Muscle layer of duodenum (tissue), 2 donors: ENCODE results near the gene GNG12.
"Not testable (repeated sequence)": the region's sequence is repeated elsewhere in the genome, so short reads cannot be mapped to it uniquely, and the experiment has no call there.

ENCODE experiments used
- H3K27ac ChIP-seq: one replicate; pipeline ENCODE4 v1.7.0; 2013; ENCODE audit warnings: mild to moderate bottlenecking, low read length
- H3K27me3 ChIP-seq: one replicate; pipeline ENCODE4 v1.7.0; 2013; ENCODE audit warnings: low read depth, mild to moderate bottlenecking, control low read depth, low read length
- H3K36me3 ChIP-seq, 2 donors: one replicate each; pipeline ENCODE4 v1.7.0; 2013; ENCODE audit warnings: low read length in 2 of 2, control low read depth in 1 of 2, mild to moderate bottlenecking in 1 of 2; ENCODE audit not compliant: insufficient read depth in 2 of 2, control insufficient read depth in 1 of 2
- H3K4me1 ChIP-seq, 2 donors: one replicate each; pipeline ENCODE4 v1.7.0; 2013; ENCODE audit warnings: low read length in 2 of 2, mild to moderate bottlenecking in 2 of 2, control low read depth in 1 of 2, moderate library complexity in 1 of 2; ENCODE audit not compliant: insufficient read depth in 2 of 2, control insufficient read depth in 1 of 2
- H3K4me3 ChIP-seq, 2 donors: one replicate each; pipeline ENCODE4 v1.7.0; 2013; ENCODE audit warnings: low read length in 2 of 2, low read depth in 1 of 2, mild to moderate bottlenecking in 1 of 2
- H3K9me3 ChIP-seq, 2 donors: one replicate each; pipeline ENCODE4 v1.7.0; 2013; ENCODE audit warnings: low read length in 2 of 2, control low read depth in 1 of 2, mild to moderate bottlenecking in 1 of 2; ENCODE audit not compliant: control insufficient read depth in 1 of 2
- donor health status: healthy.

Gene GNG12

DNA sequence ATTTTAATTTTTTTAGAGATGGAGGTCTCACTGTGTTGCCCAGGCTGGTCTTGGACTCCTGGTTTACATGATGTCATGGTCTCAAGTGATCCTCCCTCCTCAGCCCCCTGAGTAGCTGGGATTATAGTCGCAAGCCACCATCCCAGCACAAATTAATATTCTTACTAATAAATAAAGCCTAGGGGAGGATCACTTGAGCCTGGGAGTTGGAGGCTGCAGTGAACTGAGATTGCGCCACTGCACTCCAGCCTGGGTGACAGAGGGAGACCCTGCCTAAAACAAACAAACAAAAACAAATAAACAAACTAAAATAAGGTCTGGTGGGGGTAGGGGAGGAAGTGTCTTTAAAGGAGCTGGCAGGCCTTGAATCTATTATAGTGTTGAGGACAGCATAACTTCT lies 157.0 kb downstream of the GNG12 start:
- Histone ChIP-seq H3K4me1 (peaks cover 0 to 5% of the 10 kb centered on the region in 2 donors), H3K36me3 (no peaks in the 10 kb centered on the region), H3K4me3 (no peak overlapping the region), H3K27me3 (no peaks in the 10 kb centered on the region), H3K27ac (no peak overlapping the region), H3K9me3 (no peaks in the 10 kb centered on the region)

- Histone ChIP-seq H3K27ac (no peak overlapping the region), H3K4me3 (no peak overlapping the region), H3K4me1 (peaks cover 0 to 5% of the 10 kb centered on the region in 2 donors), H3K27me3 (no peaks in the 10 kb centered on the region), H3K36me3 (no peaks in the 10 kb centered on the region), H3K9me3 (no peaks in the 10 kb centered on the region)
Measured at GRCh38 chr1:67675800-67676199, 157.5 kb downstream of the GNG12 start.

GRCh38 chr1:67674260-67675011 lies 158.8 kb downstream of the GNG12 start:
- no peaks in the 10 kb centered on the region for H3K27me3 ChIP-seq
- H3K9me3 ChIP-seq = no peaks in the 10 kb centered on the region
- H3K36me3 ChIP-seq = no peaks in the 10 kb centered on the region
- no peak overlapping the region for H3K27ac ChIP-seq
- no peak overlapping the region for H3K4me3 ChIP-seq
- H3K4me1 ChIP-seq = peaks cover 0 to 5% of the 10 kb centered on the region in 2 donors

DNA sequence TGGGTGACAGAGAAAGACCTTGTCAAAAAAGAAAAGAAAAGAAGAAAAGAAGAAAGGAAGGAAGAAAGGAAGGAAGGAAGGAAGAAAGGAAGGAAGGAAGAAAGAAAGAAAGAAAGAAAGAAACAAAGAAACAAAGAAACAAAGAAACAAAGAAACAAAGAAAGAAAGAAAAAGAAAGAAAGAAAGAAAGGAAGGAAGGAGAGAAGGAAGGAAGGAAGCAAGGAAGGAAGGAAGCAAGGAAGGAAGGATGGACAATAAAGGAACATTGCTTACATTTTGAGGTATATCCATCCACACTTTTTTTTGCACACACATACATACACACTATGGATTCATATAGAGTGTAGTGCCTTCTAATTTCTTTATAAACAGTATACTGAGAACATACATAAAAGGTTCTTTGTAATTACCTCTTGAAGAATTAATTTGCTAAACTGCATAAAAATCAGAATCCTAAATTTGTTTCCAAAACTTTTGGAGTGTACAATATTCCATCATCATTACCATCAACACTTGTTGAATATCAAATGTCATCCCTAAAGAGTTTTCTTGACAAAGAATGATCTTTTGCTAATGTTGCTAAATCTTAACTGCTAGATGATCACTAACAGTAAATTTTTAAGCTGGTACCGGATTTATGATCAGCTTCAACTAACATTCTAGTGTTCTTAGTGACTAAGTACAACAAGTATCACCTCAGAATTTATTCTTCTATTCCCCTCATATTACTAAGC lies 159.6 kb downstream of the GNG12 start:
- Histone ChIP-seq H3K9me3 (no peaks in the 10 kb centered on the region), H3K27me3 (no peaks in the 10 kb centered on the region), H3K36me3 (no peaks in the 10 kb centered on the region), H3K4me3 (no peak overlapping the region), H3K4me1 (peaks cover 0 to 5% of the 10 kb centered on the region in 2 donors), H3K27ac (no peak overlapping the region)

DNA sequence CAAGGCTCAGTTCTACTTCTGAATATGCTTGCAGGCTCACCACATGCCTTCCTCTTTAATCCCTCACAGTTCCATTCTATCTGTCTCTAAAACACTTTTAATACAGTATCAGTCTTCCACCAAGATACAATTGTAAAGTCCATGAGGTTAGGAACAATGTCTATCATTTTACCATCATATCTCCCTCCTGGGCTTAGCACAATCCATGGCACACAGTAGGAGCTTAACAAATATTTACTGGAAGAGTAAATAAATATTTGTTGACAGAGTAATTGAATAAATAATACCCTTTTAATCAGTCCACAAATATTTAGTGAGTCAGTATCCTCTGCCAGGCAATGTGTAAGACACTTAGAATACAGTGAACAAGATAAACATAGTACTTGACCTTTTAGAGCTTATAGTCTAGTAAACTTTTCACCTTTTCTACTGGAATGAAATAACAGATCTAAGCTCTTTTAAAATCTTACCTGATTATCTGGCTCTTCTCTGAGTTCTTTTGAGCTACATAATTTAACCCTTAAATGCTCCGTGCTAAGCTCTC lies 160.9 kb downstream of the GNG12 start:
- Histone ChIP-seq H3K27me3 (no peaks in the 10 kb centered on the region), H3K9me3 (no peaks in the 10 kb centered on the region), H3K4me1 (peaks cover 0 to 5% of the 10 kb centered on the region in 2 donors), H3K4me3 (no peak overlapping the region), H3K27ac (no peak overlapping the region), H3K36me3 (no peaks in the 10 kb centered on the region)

DNA sequence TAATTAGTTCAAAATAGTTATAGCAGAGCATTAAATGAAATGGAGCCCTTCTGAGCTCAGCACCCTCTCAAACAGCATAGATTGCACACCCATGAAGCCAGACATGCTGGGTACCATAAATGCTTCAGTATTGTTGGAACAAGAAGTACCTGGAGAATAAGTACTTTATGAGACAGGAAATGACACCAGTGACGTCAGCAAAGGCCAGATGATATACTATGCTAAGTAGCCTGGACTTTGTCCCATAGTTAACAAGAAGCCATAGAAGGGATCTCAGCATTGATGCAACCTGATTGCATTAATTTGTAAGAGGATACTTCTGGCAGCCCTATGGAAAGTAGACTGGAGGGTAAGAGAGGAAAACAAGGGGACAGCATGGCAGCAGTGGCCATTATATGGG lies 164.6 kb downstream of the GNG12 start:
- Histone ChIP-seq H3K9me3 (no peaks in the 10 kb centered on the region), H3K27ac (no peak overlapping the region)

DNA sequence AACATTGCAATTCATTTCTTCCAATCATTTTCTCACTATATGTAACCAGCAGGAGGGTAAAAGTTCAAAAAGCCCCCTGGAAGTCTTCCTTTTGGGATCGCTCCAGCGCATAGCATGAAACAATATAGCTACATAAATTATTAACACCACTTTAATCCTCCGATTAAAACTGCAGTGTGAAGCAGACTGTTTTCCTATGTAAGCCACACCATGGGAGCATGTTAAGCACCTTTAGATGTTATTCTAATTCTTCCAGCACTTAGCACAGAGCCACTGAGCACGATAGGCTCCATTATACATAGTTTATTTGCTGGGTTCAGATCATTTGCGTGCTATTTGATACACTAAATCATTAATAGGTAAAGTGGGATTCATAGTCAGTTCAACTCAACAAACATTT lies 166.6 kb downstream of the GNG12 start:
- no peaks in the 10 kb centered on the region for H3K4me1 ChIP-seq
- H3K36me3 ChIP-seq = no peaks in the 10 kb centered on the region
- H3K4me3 ChIP-seq = no peak overlapping the region
- no peaks in the 10 kb centered on the region for H3K27me3 ChIP-seq
- no peaks in the 10 kb centered on the region for H3K9me3 ChIP-seq
- no peak overlapping the region for H3K27ac ChIP-seq

More for the DNA sequence above, 164.6 kb downstream of the GNG12 start:
- H3K4me1 ChIP-seq = no peaks in the 10 kb centered on the region
- no peak overlapping the region for H3K4me3 ChIP-seq
- H3K36me3 ChIP-seq = no peaks in the 10 kb centered on the region
- H3K27me3 ChIP-seq = no peaks in the 10 kb centered on the region

DNA sequence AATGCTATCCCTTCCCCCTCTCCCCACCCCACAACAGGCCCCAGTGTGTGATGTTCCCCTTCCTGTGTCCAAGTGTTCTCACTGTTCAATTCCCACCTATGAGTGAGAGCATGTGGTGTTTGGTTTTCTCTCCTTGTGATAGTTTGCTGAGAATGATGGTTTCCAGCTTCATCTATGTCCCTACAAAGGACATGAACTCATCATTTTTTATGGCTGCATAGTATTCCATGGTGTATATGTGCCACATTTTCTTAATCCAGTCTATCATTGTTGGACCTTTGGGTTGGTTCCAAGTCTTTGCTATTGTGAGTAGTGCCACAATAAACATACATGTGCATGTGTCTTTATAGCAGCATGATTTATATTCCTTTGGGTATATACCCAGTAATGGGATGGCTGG lies 168.0 kb downstream of the GNG12 start:
- not testable (repeated sequence) for H3K27ac ChIP-seq, H3K4me1 ChIP-seq, H3K4me3 ChIP-seq, H3K9me3 ChIP-seq, H3K36me3 ChIP-seq, H3K27me3 ChIP-seq

- Histone ChIP-seq H3K4me1 (no peaks in the 10 kb centered on the region), H3K36me3 (no peaks in the 10 kb centered on the region), H3K27me3 (no peaks in the 10 kb centered on the region), H3K27ac (no peak overlapping the region), H3K4me3 (no peak overlapping the region), H3K9me3 (no peaks in the 10 kb centered on the region)
Measured at GRCh38 chr1:67664048-67664447, 169.2 kb downstream of the GNG12 start.

- H3K27ac ChIP-seq = no peak overlapping the region
- H3K27me3 ChIP-seq = no peaks in the 10 kb centered on the region
- no peaks in the 10 kb centered on the region for H3K36me3 ChIP-seq
- H3K4me1 ChIP-seq = no peaks in the 10 kb centered on the region
- no peak overlapping the region for H3K4me3 ChIP-seq
- H3K9me3 ChIP-seq = no peaks in the 10 kb centered on the region
Measured at GRCh38 chr1:67662884-67663283, 170.4 kb downstream of the GNG12 start.

GRCh38 chr1:67659229-67659628 lies 174.0 kb downstream of the GNG12 start:
- Histone ChIP-seq H3K4me1 (no peaks in the 10 kb centered on the region), H3K4me3 (no peak overlapping the region), H3K36me3 (no peaks in the 10 kb centered on the region), H3K27me3 (no peaks in the 10 kb centered on the region), H3K9me3 (no peaks in the 10 kb centered on the region), H3K27ac (no peak overlapping the region)
